AG10803 (cell line): Measurements from ENCODE around the gene RGPD3.

Experiments used
- DNase-seq: peaks from one replicate; pipeline ENCODE4 v3.0.0; 2010; ENCODE audit warnings: low read depth
- H3K4me3 ChIP-seq: 2 replicates; pipeline ENCODE4 v1.5.1; 2011; ENCODE audit warnings: mild to moderate bottlenecking, low read length, control low read depth
- CTCF ChIP-seq: conservative IDR thresholded peaks from 2 replicates; pipeline ENCODE4 v1.5.1; 2011; ENCODE audit warnings: mild to moderate bottlenecking, low read length, control low read depth, inconsistent platforms

Gene RGPD3

GRCh38 chr2:106353676-106354075 lies 114.5 kb downstream of the RGPD3 start:
- DNase-seq = no peak
- no peak overlapping the region for H3K4me3 ChIP-seq
- TF ChIP-seq CTCF = no peak

DNA sequence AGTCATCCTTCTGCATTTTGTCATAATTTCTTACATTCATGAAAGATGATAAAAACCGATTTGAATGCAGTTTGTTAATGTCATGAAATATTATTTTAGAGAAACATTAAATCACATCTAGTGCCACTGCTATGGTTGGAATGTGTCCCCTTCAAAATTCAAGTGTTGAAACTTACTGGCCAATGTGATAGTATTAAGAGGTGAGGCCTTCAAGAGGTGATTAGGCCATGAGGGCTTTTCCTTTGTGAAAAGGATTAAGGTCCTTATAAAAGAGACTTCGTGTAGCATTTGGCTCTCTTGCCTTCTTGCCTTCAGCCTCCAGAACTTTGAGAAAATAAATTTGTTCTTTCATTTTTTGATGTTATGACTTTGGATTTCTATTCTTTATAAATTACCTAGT lies 117.2 kb downstream of the RGPD3 start:
- H3K4me3 ChIP-seq = no peak overlapping the region
- no peak for DNase-seq
- TF ChIP-seq CTCF = no peak

DNA sequence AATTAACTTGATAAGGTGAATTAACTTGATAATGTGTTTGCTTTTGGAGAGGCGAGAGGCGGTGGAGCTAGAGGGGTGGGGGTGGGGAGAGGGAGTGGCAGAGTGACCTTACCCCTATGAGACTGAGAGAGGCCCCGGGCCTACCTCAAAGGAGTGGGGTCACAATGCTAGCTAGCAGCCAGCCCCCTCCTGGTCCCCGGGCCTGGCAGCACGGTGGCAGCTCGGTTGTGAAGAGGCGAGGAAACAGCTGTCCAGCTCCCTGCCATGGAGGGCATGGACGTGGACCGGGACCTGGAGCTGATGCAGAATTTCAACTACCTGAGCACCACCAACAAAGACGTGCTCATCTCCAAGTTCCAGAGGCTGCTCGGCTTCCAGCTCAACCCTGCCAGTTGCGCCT lies 123.9 kb downstream of the RGPD3 start:
- DNase-seq = no peak
- no peak for TF ChIP-seq CTCF

DNA sequence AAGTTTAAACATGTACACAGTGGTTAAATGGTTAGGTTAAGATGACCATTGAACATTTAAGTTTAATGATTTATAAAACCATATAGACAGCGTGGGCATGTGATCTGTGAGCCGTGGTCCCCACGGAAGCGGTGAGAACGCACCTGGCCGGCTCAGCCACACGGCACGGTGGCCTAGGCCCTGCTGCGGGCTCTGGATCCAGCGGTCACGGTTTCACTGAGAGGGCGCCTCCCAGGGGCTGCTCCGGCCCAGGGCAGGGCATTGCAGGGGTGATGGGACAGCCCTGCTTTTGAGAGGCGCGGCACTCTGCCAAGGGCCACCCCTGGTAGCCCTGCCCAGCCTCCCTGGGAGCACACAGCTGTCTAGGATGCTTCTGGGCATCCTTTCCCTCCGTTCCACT lies 124.9 kb downstream of the RGPD3 start:
- TF ChIP-seq CTCF = no peak
- DNase-seq = no peak
- no peak overlapping the region for H3K4me3 ChIP-seq

More for the DNA sequence above, 123.9 kb downstream of the RGPD3 start:
- no peak overlapping the region for H3K4me3 ChIP-seq

- no peak for TF ChIP-seq CTCF
- no peak for DNase-seq
- H3K4me3 ChIP-seq = no peak overlapping the region
Measured at GRCh38 chr2:106342831-106343251, 125.4 kb downstream of the RGPD3 start.

DNA sequence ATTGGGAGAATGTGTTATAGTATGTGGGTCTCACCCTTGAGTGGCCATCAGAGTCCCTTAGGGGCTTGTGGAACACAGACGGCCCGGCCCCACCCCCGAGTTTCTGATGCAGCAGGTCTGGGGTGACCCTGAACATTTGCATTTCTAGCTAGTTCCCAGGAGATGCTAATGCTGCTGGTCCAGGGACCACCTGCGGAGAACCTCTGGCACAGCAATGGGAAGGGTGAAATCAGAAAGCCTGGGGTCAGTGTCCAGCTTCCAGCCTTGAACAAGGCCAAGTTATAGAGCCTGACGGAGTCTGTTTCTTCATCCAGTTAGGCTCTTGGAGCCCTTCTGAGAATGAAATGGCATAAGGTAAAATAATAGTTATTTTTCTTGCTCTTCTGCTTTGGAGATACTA lies 126.5 kb downstream of the RGPD3 start:
- DNase-seq = no peak
- no peak for TF ChIP-seq CTCF
- no peak overlapping the region for H3K4me3 ChIP-seq
